ENCODE measurements around the gene RPL13A.

The RPL13A gene

GRCh38 chr19:49513746-49514118, 26.3 kb downstream of the RPL13A start:
- H3K4me3 ChIP-seq (ENCODE audit: low read depth, low read length), result no peak overlapping the region
- DNase-seq (ENCODE audit: low read depth), result no peak
- TF ChIP-seq, protein P1, sequence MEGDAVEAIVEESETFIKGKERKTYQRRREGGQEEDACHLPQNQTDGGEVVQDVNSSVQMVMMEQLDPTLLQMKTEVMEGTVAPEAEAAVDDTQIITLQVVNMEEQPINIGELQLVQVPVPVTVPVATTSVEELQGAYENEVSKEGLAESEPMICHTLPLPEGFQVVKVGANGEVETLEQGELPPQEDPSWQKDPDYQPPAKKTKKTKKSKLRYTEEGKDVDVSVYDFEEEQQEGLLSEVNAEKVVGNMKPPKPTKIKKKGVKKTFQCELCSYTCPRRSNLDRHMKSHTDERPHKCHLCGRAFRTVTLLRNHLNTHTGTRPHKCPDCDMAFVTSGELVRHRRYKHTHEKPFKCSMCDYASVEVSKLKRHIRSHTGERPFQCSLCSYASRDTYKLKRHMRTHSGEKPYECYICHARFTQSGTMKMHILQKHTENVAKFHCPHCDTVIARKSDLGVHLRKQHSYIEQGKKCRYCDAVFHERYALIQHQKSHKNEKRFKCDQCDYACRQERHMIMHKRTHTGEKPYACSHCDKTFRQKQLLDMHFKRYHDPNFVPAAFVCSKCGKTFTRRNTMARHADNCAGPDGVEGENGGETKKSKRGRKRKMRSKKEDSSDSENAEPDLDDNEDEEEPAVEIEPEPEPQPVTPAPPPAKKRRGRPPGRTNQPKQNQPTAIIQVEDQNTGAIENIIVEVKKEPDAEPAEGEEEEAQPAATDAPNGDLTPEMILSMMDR (IDR thresholded peaks at IDR 0.05; ENCODE audit: control insufficient read depth, extremely low read depth, insufficient read depth), result no peak

- TF ChIP-seq, protein P1 (IDR thresholded peaks at IDR 0.05; ENCODE audit: control insufficient read depth, extremely low read depth, insufficient read depth), result no peak
- no peak overlapping the region for H3K4me3 ChIP-seq (ENCODE audit: low read depth, low read length)
- no peak for DNase-seq (ENCODE audit: low read depth)
Observed at GRCh38 chr19:49514151-49514550, 26.7 kb downstream of the RPL13A start.

DNA sequence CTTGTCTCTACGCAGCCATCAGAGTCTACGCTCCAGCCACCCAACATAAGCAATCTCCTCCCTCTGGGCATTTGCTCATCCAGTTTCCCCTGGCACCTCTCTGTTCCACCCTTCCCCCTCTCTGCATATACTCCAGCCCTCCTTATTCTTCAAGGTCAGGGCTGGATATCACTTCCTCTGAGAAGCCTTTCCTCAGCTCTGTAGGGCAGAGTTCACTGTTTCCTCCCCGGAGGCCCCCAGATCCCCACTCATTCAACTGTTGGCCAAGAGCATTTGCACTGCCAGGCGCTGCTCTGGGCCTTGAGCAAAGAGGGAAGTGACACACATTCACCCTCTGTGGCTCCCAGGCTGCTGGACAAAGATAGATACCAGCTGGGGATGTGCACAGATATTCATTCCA, 28.4 kb downstream of the RPL13A start:
- no peak overlapping the region for H3K4me3 ChIP-seq (ENCODE audit: low read depth, low read length)
- TF ChIP-seq, protein P1 (IDR thresholded peaks at IDR 0.05; ENCODE audit: control insufficient read depth, extremely low read depth, insufficient read depth), result no peak
- no peak for DNase-seq (ENCODE audit: low read depth)

- DNase-seq (ENCODE audit: low read depth), result no peak
- H3K4me3 ChIP-seq (ENCODE audit: low read depth, low read length), result no peak overlapping the region
- TF ChIP-seq, protein P1 (IDR thresholded peaks at IDR 0.05; ENCODE audit: control insufficient read depth, extremely low read depth, insufficient read depth), result no peak
Observed at GRCh38 chr19:49518033-49518432, 30.6 kb downstream of the RPL13A start.

DNA sequence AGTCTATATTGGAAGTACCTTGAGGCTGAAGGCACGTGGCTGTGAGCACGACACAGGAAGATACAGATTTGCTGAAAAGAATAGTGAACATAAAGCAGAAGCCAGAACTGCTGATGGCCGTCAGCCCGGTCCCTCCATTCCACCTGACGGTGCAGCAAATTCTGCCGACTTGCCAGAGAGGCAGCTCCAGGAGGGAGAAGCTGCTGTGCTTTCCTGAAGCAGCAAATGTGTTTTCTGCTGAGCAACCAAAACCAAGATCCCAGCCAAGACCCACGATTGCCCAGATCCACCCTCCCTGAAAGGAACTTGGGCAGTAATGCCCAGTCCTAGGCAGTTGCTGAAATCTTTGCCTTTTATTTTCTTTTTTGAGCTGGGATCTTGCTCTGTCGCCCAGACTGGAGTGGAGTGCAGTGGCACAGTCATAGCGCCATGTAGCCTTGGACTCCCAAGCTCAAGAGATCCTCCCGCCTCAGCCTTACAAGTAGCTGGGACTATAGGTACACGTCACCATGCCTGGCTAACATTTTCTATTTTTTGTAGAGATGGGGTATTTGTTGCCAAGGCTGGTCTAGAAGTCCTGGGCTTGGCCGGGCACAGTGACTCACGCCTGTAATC, 33.4 kb downstream of the RPL13A start:
- TF ChIP-seq, protein P1 (IDR thresholded peaks at IDR 0.05; ENCODE audit: control insufficient read depth, extremely low read depth, insufficient read depth), result no peak
- H3K4me3 ChIP-seq (ENCODE audit: low read depth, low read length), result no peak overlapping the region
- no peak for DNase-seq (ENCODE audit: low read depth)

GRCh38 chr19:49524812-49525455, 37.5 kb downstream of the RPL13A start:
- no peak for DNase-seq (ENCODE audit: low read depth)
- H3K4me3 ChIP-seq (ENCODE audit: low read depth, low read length), result no peak overlapping the region
- TF ChIP-seq, protein P1 (IDR thresholded peaks at IDR 0.05; ENCODE audit: control insufficient read depth, extremely low read depth, insufficient read depth), result no peak

Data from LNCaP clone FGC (cell line).